Head of caudate nucleus (tissue), 42 donors: ENCODE measurements around the gene ADAMTS2.

Experiments
- DNase-seq, 42 donors: peaks; one replicate each; pipeline versions ENCODE4 v3.0.0 to v3.0.0-alpha.2; 2020 to 2021; ENCODE audit warnings: mixed read lengths in 7 of 42
- intact Hi-C: fragments of 100-400 bp; cut with DNase I; formaldehyde crosslinking; loops from one replicate; pipeline ENCODE4 v1.15.0; 2022

ADAMTS2 gene

DNA sequence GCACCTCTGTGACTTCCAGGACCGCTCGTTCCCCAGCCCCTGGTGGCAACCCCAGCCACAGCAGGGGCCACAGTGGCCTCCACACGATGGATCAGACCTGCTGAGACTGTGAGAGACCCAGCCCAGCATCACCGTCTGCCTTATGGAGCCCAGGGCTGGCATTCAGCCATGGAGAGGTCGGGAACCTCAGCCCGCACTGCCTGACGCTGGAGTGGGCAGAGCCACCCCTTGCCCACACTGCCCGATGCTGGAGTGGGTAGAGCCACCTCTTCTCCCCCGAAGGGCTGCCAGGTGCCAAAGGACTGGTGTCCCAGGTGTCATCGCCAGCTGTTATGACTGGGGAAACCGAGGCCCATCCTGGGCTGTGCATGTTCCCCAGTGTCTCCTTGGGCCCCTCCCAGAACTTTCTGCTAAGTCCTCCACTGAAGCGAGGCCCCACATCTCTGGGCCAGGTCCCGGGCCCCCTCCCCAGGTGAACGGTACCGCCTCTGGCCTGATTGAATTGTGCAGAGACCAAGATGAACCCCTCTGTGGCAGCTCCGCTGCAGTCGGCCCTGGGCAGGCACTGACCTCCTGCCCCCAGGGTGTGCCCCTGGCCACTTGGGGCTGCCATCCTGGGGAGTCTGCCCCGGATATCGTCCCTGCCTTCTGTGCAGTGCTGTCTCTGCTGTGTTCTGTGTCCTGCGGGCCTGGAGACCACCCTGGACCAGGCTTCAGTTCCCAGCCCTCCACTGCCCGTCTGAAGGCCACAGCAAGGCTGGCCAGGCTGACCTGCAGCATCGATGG lies 137.1 kb downstream of the ADAMTS2 start:
- intact Hi-C loops = no loop called here
- no peak for DNase-seq

DNA sequence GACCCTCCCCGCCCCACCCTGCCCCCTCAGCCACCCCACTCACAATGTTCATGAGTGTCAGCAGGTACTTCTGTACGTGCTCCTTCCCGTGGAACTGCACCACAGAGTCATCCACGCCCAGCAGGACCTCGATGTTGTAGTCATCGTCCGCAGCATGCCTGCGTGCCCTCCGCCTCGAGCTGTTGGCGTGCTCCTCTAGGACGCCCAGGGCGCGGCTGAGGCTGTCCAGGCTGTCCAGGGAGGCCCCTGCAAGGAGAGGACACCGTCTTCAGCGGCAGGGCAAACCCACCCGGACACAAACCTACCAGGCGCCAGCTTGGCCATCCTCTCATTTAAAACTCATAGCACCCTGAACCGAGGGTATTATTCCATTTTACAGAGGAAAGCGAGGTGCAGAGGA lies 137.8 kb downstream of the ADAMTS2 start:
- intact Hi-C loops = no loop called here

DNA sequence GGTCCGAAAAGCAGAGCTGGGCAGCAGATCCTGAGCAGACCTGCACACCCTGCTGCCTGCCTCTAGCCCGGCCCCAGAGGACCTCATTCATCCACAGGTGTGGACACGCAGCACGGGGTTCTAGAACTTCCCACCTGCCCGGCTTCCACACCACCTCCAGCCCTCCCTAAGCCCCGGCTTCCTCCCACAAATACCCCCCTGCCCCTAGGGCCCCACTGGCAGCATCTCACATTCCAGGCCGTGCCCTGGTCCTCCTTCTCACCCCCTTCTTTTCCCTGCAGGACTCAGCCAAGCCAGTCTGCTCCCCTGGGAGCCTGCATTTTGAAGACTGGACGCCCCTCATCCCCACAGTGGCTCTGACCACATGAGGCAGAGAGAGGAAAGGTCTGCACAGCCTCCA lies 138.9 kb downstream of the ADAMTS2 start:
- DNase-seq = no peak
- intact Hi-C loops = no loop called here

More for the DNA sequence above, 137.8 kb downstream of the ADAMTS2 start:
- DNase-seq = no peak

DNA sequence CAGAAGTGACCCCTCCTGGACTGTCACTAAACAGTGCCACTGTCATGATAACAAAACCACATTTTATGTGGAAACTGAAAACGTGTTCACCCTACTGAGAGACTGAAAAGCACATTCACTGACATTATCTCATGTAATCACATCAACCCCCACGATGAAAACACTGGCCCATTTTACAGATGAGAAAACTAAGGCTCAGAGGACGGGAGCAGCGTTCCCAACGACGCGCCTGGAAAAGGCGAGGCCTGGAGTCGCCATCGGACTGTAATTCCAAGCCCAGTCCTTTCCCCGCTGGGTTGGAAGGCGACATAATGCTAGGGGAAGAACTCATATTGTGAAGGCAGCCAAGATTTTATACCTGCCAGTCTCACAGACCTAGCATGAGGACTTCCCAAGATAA lies 140.0 kb downstream of the ADAMTS2 start:
- DNase-seq = no peak
- intact Hi-C loops = no loop called here

DNA sequence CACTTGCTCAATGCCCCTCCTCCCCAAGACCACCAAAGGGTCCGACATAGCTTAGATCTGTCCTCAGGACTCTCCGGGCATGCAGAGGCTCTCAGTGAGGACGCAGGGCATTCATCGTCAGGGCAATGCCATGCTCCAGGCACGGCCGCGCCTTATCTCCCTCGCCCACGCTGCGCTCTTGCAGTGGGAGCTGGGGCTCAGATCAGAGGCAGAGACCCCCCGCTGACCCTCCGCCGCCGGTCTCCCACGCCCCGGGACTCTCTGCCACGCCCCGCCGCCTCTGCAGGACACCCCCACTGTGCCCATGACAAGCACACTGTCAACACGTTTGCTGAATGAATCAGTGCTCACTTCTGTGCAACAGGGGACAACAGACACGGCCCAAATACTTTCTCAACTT lies 140.7 kb downstream of the ADAMTS2 start:
- intact Hi-C loops = no loop called here
- no peak for DNase-seq

DNA sequence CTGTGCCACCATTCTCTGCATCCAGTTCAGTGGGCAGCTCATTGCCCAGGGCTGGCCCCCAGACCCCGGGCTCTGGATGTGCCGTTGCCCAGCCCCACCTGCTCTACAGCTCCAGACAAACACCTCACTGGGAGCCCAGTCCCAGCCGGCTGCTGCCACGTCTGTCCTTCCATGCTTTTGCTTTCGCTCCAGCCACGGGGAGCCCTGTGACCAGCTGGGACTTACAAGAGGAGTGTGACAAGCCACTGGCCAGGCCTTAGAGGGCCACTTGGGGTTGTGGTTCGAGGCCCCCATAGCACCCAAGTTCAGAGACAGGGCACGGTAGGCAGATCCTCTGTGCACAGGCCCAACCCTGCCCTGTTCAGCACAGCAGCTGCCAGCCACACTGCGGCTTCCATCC lies 142.0 kb downstream of the ADAMTS2 start:
- no peak for DNase-seq
- intact Hi-C loops = no loop called here

DNA sequence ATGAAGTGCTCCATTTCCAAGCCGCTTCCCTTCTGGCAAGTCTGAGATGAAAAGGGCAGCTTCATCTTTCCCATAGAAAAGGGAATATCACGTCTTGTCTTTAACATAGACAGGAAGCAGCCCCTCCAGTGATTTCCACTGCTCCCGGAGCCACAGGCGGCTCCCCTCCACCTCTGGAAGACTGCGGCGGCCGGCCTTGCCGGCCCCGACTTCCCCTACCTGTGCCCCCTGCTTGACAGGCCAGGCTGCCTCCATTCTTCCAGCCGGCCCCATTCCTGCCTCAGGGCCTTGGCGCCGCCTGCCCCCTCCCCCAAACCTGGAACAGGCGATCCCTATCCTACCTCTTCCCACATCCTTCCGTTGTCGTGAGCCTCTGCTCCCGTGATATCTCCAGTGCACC lies 143.3 kb downstream of the ADAMTS2 start:
- intact Hi-C loops = no loop called here
- DNase-seq = no peak

DNA sequence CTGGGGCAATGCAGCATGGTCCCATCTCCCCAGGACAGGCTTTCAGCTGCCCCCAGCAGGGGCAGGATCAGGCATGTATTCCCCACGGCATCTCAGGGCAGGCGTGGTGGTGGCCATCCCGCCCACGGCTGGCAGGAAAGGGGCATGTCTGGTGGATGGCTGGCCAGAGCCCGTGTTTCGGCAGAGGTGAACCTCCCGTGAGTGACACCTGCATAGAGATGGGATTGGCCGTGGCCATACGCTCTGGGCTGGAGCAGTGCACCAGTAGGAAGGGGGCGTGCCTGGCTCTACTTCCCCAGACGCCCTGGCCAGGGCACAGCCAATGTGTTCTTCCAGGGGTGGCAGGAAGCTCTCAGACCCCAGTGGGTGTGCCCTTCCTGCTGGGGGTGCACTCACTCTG lies 146.0 kb downstream of the ADAMTS2 start:
- DNase-seq = no peak
- intact Hi-C loops = no loop called here

DNA sequence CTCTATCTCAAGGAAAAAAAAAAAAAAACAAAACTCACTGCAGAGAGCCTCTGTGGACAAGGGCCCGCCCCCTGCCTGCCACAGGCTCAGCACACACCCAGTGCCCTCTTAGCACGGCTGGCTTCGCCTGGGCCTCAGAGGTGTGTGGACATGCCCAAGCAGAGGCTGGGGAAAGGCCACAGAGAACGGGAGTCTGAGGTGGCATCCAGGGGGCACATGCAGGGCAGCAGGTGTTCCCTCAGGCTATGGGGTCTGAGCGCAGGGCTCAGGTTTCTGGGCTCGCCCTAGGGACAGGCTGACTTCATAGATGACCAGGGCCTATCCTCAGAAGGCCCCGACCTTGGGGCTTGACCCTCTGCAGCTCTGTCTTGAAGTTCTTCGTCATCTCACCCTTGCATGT lies 146.4 kb downstream of the ADAMTS2 start:
- intact Hi-C loops = no loop called here
- DNase-seq = no peak

DNA sequence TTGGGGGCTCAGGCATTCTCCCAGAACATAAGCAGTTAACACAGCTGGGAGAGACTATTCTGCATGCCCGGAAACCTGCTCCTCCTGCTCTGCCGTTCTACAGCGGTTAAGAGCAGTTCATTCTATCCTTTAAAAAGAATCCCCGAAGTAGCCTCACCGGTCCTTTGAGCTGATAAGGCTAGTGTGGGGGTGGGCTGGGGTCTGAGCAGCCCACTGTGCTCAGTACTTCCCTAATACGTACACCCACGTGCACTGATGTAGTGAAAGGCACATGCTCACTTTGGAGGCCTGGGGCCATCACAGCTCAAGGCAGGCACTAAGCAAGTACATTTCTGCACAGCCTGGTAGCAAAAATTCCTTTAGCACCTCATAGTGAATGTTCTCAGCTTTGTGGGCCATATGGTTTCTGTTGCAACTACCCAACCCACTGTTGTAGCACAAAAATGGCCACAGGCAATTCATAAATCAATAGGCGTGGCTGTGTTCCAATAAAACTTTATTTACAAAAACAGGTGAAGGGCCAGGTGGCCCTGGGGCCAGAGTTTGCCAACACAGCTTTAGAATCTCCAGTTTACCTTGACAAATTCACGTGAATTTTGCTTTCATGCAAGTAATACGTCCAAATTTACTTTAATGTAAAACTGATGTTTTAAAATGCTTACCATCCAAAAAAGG lies 148.7 kb downstream of the ADAMTS2 start:
- DNase-seq = no peak
- intact Hi-C loops = no loop called here

DNA sequence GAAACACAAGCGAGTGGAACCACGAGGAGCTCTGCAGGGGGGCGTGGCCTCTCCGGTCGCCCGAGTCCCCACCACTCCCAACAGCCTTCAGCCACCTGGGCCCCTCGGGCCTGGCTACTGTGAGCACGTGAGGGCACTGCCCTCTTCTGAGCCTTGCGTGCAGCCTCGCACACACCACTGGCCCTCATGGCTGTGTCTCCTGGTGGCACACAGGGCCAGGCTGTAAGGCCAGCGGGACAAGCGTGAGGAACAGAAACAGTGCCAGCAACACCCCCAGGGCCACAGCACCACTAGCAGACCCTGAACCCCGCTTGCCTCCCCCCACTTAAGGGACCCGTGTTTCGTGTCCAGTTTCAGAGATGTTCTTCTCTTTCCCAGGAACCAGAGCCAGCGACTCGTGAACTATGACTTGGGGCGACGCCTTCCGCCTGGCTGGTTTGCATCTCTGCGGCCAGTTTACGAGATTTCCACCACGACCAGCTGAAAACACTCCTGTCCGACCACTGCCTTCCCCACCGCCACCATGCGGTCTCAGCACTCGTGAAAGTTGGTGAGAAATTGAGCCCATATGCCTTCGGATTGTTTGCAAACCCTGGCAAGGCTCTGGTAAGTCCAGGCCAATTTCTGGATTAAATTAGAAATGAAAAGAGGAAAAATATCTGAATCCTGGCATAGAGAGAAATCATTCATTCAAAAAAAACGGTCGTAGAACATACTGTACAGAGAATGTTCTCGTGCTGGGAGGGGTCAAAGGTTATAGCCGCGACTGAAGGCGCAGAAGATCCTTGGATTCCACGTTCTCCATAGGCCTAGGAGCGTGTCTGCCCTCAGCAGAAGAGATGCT lies 149.5 kb downstream of the ADAMTS2 start:
- DNase-seq = no peak
- intact Hi-C loops = no loop called here

DNA sequence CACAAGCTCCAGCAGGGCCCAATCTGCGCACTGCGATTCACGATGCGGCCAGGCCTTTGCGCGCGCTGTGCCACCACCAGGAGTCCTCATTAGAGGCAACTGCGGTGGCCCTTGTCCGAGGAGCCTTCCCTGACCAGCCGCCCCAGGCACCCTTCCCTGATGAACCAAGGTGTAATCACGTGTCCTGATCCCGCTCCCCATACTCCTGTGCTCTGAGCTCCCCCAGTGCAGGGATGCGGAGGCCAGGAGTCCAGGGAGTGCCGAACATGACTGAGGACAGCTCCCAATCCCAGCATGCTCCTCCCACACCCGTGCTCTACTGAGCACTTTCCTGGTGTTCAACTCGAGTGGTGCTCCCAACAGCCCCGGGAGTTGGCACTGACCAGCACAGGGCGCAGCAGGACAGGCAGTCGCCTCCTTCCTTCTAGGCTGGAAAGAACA lies 150.3 kb downstream of the ADAMTS2 start:
- DNase-seq = no peak
- intact Hi-C loops = no loop called here

DNA sequence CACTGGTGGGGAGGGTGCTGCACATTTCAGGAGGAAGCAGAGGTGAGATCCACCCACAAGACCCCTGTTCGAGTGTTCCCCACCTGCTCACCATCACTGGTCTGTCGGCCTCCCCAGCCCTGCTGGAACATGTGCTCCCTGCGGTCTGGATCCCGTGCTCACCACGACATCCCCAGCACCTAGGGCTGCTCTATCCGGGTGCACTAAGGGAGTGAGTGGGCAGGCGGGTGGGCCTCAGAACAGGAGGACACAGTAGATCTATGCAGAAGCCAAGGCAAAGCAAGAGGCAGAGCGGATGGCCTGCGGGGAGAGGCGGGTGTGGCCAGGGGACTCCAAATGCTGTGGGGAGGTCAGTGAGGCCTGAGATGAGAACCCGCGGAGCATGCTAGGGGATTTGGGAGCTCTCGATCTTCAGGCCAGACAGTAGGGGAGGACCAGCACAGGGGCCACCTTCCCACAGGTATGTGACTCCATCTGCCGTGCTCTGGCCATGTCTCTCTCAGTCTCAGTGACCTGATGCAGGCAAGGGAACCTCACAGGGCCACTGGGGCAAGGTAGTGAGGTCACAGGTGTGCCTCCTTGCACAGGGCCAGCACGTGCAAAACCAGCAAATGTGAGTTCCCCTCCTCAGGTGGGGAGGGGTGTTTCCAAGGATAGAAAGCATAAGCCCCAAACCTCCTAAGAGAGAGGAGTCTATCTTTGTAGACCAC lies 150.9 kb downstream of the ADAMTS2 start:
- DNase-seq = no peak
- intact Hi-C loops = no loop called here

DNA sequence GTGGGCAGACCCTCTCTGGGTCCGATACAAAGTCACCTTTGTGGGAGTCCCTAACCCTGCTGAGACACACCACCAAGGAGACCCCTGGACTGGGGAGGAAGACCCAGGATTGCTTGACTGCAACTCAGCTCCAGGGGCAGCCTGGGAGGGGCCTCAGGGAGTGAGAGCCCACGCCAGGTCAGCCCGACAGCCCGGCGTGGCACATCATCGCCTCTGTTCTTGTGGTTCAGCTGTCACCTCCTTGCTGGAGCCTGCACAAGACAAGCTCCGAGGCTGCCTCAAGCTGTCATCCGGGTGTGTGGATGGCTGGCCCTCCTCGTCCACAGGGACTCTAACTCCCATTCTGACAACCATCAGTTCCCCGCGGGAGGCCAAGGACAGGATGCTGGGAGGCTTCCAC lies 151.5 kb downstream of the ADAMTS2 start:
- DNase-seq = no peak
- intact Hi-C loops = no loop called here

DNA sequence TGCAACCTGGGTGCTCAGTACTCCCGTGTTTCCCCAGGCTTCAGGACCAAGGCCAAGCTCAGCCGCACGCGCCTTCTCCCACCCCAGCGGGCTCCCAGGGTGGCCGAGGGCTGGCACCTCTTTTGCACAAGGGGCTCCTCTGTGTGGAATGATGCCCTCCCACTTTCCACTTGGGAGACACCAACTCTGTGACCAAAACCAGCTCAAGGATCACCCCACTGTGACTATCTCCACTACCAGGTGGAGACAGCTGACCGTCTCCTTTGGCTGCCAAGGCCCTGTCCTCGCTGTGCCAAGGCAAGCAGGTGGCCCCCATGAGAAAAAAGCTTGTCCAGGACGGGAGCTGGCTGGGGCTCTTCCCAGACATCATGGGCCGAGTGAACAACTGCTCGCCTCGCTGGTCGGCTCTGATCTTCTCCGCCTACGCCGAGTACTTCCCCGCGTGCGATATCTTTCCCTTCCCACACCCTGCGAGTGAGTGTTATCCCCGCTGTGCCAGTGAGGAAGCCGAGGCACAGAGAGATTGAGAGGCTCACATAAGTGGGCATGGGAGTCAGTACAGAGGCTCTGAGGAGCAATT lies 152.3 kb downstream of the ADAMTS2 start:
- intact Hi-C loops = no loop called here
- DNase-seq = no peak

DNA sequence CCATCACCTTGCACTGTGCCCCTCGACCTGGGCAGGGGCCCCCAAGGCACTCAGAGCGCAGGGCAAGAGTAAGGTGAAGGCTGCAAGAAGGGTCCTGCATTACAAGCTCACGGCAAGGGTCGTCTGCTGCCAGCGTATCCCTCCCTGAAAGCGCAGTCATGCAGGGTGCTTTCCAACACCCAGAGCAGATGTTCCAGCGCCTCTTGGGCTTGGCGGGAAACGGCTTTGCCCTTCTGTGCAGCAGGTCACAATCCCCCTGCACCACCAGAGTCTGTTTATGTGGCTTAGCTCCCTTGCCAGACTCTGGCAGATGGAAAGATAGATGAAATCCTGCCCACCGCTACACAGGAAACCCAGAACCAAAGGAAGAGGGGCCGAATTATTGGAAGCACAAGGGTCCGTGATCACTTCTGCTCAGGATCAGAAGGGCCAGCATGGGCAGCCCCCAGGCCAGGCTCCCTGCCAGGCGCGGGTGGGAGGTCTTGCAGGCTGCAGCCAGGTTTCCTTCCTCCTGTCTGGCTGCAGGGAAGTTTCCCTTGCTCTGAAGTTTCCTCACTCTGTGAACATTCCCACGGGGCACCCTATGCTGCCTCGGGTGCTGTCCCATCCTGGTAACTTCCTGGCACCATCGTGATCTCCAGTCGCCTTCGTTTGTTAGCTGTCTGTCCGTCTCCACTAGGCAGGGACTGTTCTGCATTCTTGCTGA lies 152.9 kb downstream of the ADAMTS2 start:
- no peak for DNase-seq
- intact Hi-C loops = no loop called here

DNA sequence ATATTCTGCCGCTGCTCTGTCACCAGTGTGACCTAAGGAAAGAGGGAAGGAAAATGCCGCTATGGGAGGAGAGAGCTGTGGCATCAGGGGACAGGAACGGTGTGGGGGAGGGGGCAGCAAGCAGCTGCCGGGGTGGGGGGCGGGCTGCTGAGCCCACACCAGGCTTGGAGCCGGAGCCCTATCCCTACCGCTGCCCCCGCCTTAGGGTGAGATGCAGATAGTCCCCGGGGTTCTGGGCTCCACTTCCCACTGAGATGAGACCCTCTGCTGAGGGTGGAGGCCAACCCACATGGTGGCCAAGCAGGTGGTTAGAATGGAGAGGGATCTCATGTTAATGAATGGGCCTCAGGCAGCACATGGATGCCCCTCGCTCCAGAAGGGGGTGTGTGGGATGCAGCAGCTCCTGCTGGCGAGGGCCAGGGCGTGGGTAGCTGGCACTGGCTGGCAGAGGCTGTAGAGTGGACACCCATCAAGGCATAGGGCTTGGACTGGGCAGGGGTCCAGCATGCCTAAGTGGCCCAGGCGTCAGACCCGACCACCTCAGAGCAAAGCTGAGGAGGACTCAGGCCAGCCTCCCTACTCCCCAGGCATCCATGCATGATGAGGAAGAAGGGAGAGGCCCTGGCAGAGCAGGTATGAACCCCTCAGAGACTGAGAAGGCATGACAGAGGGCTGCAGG lies 153.6 kb downstream of the ADAMTS2 start:
- no peak for DNase-seq
- intact Hi-C loops = no loop called here
